ENCODE data around the gene SLC7A6. TPM values are rescaled to one million over a fixed set of nuclear protein-coding genes. Genes with fewer than 3 reads are reported as not detected.

SLC7A6 gene
- total RNA-seq, 1 experiment from 2014 or later = 28.5 TPM

GRCh38 chr16:68299571-68300453 is 35.5 kb downstream of the SLC7A6 start:
- no peaks in the 10 kb centered on the region for H3K27me3 ChIP-seq (ENCODE audit: insufficient read depth, low read length)
- no peaks in the 10 kb centered on the region for H3K9me2 ChIP-seq (ENCODE audit: insufficient read depth)
- H2AFZ ChIP-seq (ENCODE audit: low read depth, low read length, poor library complexity, severe bottlenecking) = no peak overlapping the region
- H3K9ac ChIP-seq (ENCODE audit: low read length) = no peak overlapping the region
- no peak overlapping the region for H3K27ac ChIP-seq (ENCODE audit: low read depth, low read length)
- CTCF ChIA-PET = interaction anchor here (1.5 kb wide), 1 partner anchor 36 kb away, joined by 5 read pairs; the partner anchor contains the start of gene SLC7A6
- H3K4me1 ChIP-seq (ENCODE audit: control insufficient read depth in 1 of 2, insufficient read depth in 2 of 2, low read length in 2 of 2) = no peaks in the 10 kb centered on the region
- H3K36me3 ChIP-seq (ENCODE audit: control insufficient read depth in 1 of 2, insufficient read depth in 2 of 2, low read length in 2 of 2) = peaks cover 35 to 73% of the 10 kb centered on the region in 2 experiments
- intact Hi-C loops (cut with micrococcal nuclease) = no loop called here
- no peak for ATAC-seq
- H3K4me3 ChIP-seq (replicated peaks in 1 of 2; ENCODE audit: low read depth in 1 of 2, low read length in 2 of 2) = no peak overlapping the region
- H3K4me2 ChIP-seq (ENCODE audit: low read length) = no peak overlapping the region
- POLR2A ChIA-PET = no interaction called here
- peaks cover 9% of the 10 kb centered on the region; the same call in 1 of the 2 replicates for H3K79me2 ChIP-seq (ENCODE audit: insufficient read depth, low read length)
- no peaks in the 10 kb centered on the region for H4K20me1 ChIP-seq (ENCODE audit: insufficient read depth)
- DNase-seq (ENCODE audit: low read depth, low spot score) = no peak
- RAD21 ChIA-PET (ENCODE audit: low non-redundant PET in 1 of 2, low total read pairs in 2 of 2, uncharacterized antibody in 2 of 2, unreplicated experiment in 2 of 2) = no interaction called here
- no peak for TF ChIP-seq YY1 (IDR thresholded peaks at IDR 0.05; ENCODE audit: extremely low read depth, insufficient replicate concordance, low read depth, low read length)
- TF ChIP-seq EZH2 (IDR thresholded peaks at IDR 0.05) = no peak
- no peak for TF ChIP-seq JUND (IDR thresholded peaks at IDR 0.05)
- TF ChIP-seq ZFX (IDR thresholded peaks at IDR 0.05) = no peak
- no peak for TF ChIP-seq EZH2phosphoT487 (IDR thresholded peaks at IDR 0.05; ENCODE audit: borderline replicate concordance)
- no peak for TF ChIP-seq ELF1 (IDR thresholded peaks at IDR 0.05; ENCODE audit: borderline replicate concordance, low read depth)
- no peak for TF ChIP-seq ZNF274 (IDR thresholded peaks at IDR 0.05; ENCODE audit: low read depth, low read length)
- no peaks in the 10 kb centered on the region for H3K9me3 ChIP-seq (ENCODE audit: control insufficient read depth in 1 of 2, insufficient read depth in 1 of 2, low read depth in 1 of 2, low read length in 2 of 2)
- BruUV-seq (replicated peaks) = no TSS peak

- RAD21 ChIA-PET (ENCODE audit: low non-redundant PET in 1 of 2, low total read pairs in 2 of 2, uncharacterized antibody in 2 of 2, unreplicated experiment in 2 of 2) = no interaction called here
- TSS peak; percentile 2 for BruUV-seq (replicated peaks)
- Histone ChIP-seq H3K4me3 (replicated peaks in 1 of 2; ENCODE audit: low read depth in 1 of 2, low read length in 2 of 2) (no peak overlapping the region), H3K9me2 (ENCODE audit: insufficient read depth) (no peaks in the 10 kb centered on the region), H3K79me2 (ENCODE audit: insufficient read depth, low read length) (peaks cover 19% of the 10 kb centered on the region; the same call in 1 of the 2 replicates), H2AFZ (ENCODE audit: low read depth, low read length, poor library complexity, severe bottlenecking) (no peak overlapping the region), H3K27me3 (ENCODE audit: insufficient read depth, low read length) (no peaks in the 10 kb centered on the region), H3K36me3 (ENCODE audit: control insufficient read depth in 1 of 2, insufficient read depth in 2 of 2, low read length in 2 of 2) (peaks cover 32 to 78% of the 10 kb centered on the region in 2 experiments), H3K4me2 (ENCODE audit: low read length) (no peak overlapping the region), H3K9me3 (ENCODE audit: control insufficient read depth in 1 of 2, insufficient read depth in 1 of 2, low read depth in 1 of 2, low read length in 2 of 2) (no peaks in the 10 kb centered on the region), H4K20me1 (ENCODE audit: insufficient read depth) (no peaks in the 10 kb centered on the region), H3K4me1 (ENCODE audit: control insufficient read depth in 1 of 2, insufficient read depth in 2 of 2, low read length in 2 of 2) (no peaks in the 10 kb centered on the region), H3K27ac (ENCODE audit: low read depth, low read length) (no peak overlapping the region), H3K9ac (ENCODE audit: low read length) (no peak overlapping the region)
- POLR2A ChIA-PET = interaction anchor here (0.8 kb wide), 1 partner anchor 10 kb away, joined by 4 read pairs; the partner anchor contains the start of genes PRMT7 and SLC7A6OS
- intact Hi-C loops (cut with micrococcal nuclease) = no loop called here
- ATAC-seq (no peak), DNase-seq (ENCODE audit: low read depth, low spot score) (no peak)
- CTCF ChIA-PET = interaction anchor here (1.5 kb wide), 1 partner anchor 37 kb away, joined by 5 read pairs; the partner anchor contains the start of gene SLC7A6
- TF ChIP-seq CEBPB (IDR thresholded peaks at IDR 0.05; ENCODE audit: low read depth) (no peak), ZBTB33 (IDR thresholded peaks at IDR 0.05; ENCODE audit: extremely low read depth, insufficient replicate concordance, low read length) (no peak), SIN3A (IDR thresholded peaks at IDR 0.05; ENCODE audit: low read depth) (no peak), EGR1 (IDR thresholded peaks at IDR 0.05; ENCODE audit: low read depth) (no peak), POLR2AphosphoS5 (IDR thresholded peaks at IDR 0.05; ENCODE audit: low read depth, low read length) (no peak)
Observed at GRCh38 chr16:68300734-68301459, 36.6 kb downstream of the SLC7A6 start.

Data from HCT116 (cell line).